IPS DF 19.7 (cell line): ENCODE results near the gene ZNRF3.
"Not testable (repeated sequence)": the region's sequence is repeated elsewhere in the genome, so short reads cannot be mapped to it uniquely, and the experiment has no call there.

Experiments used
- DNase-seq: peaks from one replicate; pipeline ENCODE4 v3.0.0-alpha.2; 2013; ENCODE audit warnings: low read depth, low spot score

Gene ZNRF3

DNA sequence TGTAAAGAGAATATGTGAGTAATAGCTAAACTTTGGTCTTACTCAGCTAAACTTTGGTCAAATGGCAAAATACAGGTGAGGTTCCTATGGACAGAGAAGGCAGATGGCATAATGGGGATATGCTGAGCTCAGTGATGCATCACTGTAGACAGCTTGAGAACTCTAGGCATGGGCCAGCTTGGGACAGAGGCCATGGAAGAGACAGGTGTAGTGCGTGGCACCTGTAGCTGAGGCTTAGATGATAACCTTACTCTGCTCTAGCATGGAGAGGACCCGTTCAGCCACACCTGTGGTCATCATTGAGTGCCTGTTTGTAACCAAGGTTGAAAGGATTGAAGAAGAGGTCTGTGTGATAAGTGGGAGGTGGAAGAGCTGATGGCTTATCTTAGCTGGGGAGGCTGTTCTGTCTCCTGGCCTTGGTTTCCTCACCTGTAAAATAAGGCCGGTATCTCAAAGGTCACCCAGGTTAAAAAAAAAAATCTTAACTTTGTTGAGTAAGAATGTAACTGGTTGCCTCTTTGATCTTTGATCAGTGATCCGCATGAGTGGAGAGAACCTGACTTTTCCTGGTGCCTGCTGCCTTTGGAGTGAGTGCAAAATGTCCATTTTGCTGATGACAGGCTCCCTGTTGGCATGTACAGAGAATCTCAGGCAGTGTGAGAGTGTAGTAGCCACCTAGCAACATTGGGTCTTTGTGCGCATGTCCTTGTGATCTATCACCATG, 48.6 kb downstream of the ZNRF3 start:
- DNase-seq = no peak

GRCh38 chr22:28933321-28933720, 49.9 kb downstream of the ZNRF3 start:
- no peak for DNase-seq

DNA sequence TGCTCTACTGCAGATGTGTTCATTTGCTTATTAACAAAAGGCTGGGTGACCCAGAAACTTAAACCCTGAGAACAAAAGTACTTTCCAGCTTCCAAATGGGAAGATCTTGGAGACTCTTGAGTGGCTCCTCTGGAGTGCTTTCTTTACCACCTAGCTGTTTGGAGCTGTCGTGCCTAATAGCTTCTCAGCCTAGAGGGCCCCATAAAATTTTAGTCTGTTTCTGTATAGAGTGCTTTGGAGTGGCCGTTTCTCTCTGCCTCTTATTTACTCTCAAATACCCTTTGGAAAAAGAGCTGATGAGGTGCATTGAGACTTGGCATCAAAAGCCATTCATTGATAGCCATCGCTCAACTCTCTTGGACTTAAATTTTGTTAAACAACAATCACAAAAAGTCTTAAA, 50.7 kb downstream of the ZNRF3 start:
- no peak for DNase-seq

DNA sequence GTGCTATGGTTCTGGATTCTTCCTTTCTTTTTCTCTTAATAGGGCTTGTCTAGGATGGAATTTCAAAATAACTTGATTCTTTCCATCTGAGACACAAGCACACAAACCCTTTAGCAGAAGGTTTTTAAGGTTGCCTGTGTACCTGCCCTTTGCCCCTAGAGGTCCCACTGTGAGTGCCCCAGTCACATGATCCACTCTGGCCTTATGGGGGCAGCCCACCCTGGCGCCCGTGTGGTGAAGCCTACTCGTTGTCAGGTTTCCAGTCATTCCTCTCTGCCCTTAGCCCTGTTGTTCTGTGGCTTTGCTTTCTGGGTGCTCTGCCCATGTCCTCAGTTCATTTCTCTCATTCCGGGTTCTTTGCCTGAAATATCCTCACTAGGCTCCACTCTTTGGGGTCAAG, 51.8 kb downstream of the ZNRF3 start:
- no peak for DNase-seq

DNA sequence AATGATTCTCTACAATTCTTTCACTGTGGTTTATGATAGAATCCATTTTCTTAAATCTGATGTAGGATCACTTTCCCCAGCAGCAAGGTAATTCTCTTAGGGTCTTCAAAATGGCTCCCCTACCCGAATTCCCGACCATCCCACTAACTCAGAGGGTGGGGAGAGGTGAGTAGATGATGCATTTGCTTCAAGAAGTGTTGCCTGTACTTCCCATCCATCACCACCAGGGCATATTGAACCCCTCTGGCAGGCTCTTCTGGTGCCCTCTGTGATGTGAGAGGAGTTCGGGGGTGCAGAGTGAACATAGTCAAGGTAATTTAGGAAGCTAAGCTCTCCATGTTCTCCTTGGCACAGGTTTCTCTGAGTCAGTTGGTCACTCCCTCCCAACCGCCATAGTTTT, 52.3 kb downstream of the ZNRF3 start:
- DNase-seq = no peak

GRCh38 chr22:28936200-28936599, 52.8 kb downstream of the ZNRF3 start:
- DNase-seq = no peak

- no peak for DNase-seq
Measured at GRCh38 chr22:28937206-28938025, 54.0 kb downstream of the ZNRF3 start.

GRCh38 chr22:28938286-28938833, 55.0 kb downstream of the ZNRF3 start:
- no peak for DNase-seq

DNA sequence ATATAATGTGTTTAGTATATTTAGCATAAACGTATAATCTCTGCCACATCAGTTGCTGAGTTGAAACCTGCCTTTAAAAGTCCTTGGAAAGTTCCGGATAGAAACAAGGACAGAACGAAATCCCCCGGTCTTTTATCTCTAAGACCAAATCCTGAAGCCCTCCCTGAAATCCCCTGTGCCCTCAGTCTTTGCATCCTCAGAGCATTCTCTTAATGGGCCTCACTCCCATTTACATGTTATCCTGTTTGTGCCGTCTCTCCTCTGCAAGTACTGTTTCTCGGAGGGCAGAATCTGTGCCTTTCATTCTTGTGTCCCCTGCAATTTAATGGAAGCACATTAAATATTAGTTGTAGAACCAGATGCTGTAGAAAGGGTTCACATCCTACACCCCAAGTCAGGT, 56.0 kb downstream of the ZNRF3 start:
- no peak for DNase-seq

DNA sequence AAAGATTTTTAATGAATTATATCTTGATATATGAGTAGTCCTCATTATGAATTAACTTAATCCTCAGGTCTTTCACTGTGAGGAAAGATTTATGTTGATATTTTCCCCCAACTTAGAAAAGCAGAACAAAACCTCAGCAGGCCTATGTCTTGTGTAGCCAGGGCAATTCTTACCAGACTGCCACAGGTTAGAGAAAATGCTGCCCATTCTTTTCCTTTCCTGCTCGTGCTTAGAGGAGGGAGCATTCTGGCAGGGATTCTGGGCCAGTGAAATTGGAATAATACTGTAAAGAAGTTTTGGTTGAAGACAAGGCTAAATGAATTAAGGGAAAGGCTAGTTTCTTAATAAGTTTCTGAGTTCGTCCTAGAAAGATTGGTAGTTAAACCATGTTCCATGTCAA, 56.6 kb downstream of the ZNRF3 start:
- no peak for DNase-seq

GRCh38 chr22:28940441-28940840, 57.1 kb downstream of the ZNRF3 start:
- no peak for DNase-seq

DNA sequence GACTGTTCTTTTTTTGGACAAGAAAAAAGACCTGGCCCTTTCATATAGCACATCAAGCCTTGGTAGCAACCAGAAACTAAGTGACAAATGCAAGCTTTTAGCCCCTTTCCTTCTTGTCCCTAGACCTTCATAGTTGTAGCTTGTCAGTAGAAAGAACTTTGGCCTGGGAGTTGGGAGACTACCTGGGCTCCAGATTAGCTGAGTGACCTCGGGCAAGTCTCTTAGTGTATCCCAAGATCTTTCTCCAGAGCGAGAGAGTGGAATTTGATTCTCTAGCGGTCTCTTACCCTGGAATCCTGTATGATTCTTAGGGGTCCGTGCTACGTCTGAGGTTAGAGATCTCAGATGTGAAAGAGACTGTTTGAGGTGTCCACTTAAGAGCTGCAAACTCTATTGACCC, 59.0 kb downstream of the ZNRF3 start:
- no peak for DNase-seq

DNA sequence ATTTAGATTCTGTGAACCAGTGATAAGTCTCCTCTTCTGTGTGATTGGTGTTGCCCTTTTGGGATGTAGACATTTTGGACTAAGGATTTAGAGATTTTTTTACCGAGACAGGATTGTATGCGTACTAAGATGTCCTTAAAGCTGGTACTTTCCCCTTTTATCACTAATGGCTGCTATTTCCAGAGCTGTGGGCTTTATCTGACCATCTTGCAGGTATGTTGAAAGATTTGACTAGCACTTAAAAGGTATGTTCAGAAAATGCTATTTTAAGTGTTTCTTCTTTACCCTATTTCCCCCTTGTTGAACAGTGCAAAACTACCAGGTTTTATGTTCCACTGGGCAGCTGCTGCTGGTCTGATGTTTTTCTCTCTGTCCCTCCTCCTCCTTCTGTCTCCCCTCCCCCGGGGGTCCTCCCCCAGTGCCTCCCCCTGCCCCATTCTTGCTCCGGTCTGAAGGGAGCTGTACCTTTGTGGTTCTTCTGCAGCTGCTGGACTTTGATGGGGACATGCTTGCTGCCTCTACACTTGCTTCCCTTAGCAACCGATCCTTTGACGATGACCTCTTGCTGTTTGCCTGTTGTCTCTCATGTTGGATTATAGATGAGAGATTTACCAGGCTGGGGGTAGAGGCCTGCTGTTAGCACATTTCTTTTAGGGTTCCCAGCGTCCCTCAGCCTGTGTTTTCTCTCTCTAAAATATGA, 59.6 kb downstream of the ZNRF3 start:
- no peak for DNase-seq

DNA sequence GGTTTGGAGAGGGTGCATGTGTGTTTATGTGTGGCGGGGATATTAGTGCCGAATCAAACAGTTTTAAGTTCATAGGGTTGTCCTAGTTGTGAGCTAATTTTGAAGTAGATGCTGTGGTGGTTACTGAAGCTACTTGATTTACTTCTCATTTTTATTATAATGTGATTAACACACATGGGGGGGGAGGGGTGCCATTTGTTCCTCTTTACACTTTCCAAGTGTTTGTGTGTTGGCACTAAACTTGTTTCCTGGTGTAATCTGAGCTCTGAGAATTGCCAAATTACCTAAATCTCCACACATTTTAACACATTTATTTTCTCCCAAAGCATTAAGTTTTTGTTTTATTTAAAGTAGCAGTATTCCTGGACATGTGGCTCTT, 60.1 kb downstream of the ZNRF3 start:
- DNase-seq = no peak

DNA sequence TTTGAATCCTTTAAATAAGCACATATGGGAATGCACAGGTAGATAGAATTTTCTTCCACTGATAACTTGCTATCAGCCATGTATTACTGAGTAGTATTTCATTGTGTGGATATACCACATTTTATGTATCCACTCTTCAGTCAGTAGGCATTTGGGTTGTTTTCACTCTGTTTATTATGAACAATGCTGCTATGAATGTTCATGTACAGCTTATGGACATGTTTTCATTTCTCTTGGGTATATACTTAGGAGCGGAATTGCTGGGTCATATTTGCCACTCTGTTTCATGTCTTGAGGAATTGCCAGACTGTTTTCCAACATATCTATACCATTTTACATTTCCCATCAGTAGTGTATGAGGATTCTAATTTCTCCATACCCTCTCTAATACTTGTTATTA, 63.8 kb downstream of the ZNRF3 start:
- DNase-seq = no peak

- no peak for DNase-seq
Measured at GRCh38 chr22:28948424-28948823, 65.1 kb downstream of the ZNRF3 start.

GRCh38 chr22:28948860-28949551, 65.6 kb downstream of the ZNRF3 start:
- DNase-seq = not testable (repeated sequence)

DNA sequence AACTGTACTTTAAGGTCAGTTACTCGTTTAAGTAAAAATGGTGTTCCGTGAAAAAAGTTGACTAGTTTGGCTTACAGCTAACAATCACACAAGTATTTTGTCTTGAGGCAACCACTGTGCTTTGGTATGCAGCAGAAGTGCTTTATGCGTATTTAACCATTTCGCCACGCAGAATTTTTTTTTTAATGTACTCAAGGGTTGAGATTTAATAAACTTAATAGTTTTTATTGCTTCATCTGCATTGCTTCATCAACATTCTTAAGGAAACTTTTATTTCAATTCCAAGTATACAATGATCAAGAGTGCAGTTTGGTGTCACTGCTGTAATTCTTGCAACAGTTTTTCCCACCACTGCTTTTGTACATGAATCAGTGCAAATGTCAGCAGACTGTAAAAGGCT, 66.4 kb downstream of the ZNRF3 start:
- no peak for DNase-seq

GRCh38 chr22:28950617-28951411, 67.4 kb downstream of the ZNRF3 start:
- DNase-seq = no peak

GRCh38 chr22:28951530-28951929, 68.2 kb downstream of the ZNRF3 start:
- DNase-seq = no peak

DNA sequence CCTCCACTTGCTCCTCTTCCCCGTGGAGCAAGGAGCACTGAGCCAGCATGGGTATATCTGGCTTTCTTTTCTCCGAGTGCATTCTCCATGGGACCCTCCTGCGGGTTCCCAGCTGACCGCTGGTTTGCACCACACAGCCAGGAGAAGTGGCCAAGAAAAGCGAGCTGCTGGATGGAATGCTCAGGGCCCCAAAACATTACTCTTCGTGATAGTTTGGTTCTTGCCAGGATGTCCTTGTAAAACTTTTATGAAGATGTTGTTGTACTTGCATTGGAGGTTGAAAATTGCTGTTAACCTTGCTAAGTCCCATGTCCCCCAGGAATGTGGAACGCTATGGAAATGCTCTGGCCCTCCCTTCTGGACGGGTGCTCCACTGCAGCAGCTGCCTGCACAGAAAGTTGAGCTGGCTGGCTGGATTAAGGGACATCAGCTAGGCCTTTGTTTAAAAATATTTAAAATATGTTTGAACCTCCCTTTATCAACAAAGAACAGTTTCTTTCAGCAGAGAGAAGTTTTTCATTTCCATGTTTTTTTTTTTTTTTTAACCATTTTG, 68.7 kb downstream of the ZNRF3 start:
- no peak for DNase-seq
